Smooth muscle cell (in vitro differentiated cells): ENCODE results near the gene HIVEP2. TPM values are rescaled to one million over a fixed set of nuclear protein-coding genes. Genes with fewer than 3 reads are reported as not detected.

Source experiments
- DNase-seq: peaks from one replicate; lab custom pipeline; 2025; ENCODE audit not compliant: unreplicated experiment; lab: John Stamatoyannopoulos, UW
- H2AFZ ChIP-seq: fragments of 200-600 bp; sonication (generic); 2 replicates; pipeline ENCODE4 v1.6.0; 2016; ENCODE audit warnings: antibody characterized with exemption, low read depth, mild to moderate bottlenecking
- H3F3A ChIP-seq: fragments of 200-600 bp; sonication (generic); 2 replicates; pipeline ENCODE4 v1.6.0; 2017; ENCODE audit warnings: antibody characterized with exemption, low read depth
- H3K27ac ChIP-seq: fragments of 200-600 bp; sonication (generic); 2 replicates; pipeline ENCODE4 v1.5.1; 2016; ENCODE audit warnings: low read depth, mild to moderate bottlenecking
- H3K27me3 ChIP-seq: fragments of 200-600 bp; sonication (generic); 2 replicates; pipeline ENCODE4 v1.6.1; 2016; ENCODE audit warnings: low read depth, mild to moderate bottlenecking
- H3K36me3 ChIP-seq: fragments of 200-600 bp; sonication (generic); 2 replicates; pipeline ENCODE4 v1.5.1; 2016; ENCODE audit warnings: low read depth
- H3K4me1 ChIP-seq: fragments of 200-600 bp; sonication (generic); 2 replicates; pipeline ENCODE4 v1.5.1; 2016; ENCODE audit warnings: low read depth
- H3K4me2 ChIP-seq: fragments of 200-600 bp; sonication (generic); 2 replicates; pipeline ENCODE4 v1.6.0; 2016; ENCODE audit warnings: mild to moderate bottlenecking
- H3K4me3 ChIP-seq: fragments of 200-600 bp; sonication (generic); 2 replicates; pipeline ENCODE4 v1.5.1; 2016; ENCODE audit warnings: mild to moderate bottlenecking
- H3K79me2 ChIP-seq: fragments of 200-600 bp; sonication (generic); 2 replicates; pipeline ENCODE4 v1.6.0; 2016; ENCODE audit warnings: low read depth, mild to moderate bottlenecking
- H3K9ac ChIP-seq: fragments of 200-600 bp; sonication (generic); 2 replicates; pipeline ENCODE4 v1.6.0; 2016; ENCODE audit warnings: low read depth
- H3K9me3 ChIP-seq: fragments of 200-600 bp; sonication (generic); replicated peaks from 2 replicates; pipeline ENCODE4 v1.5.1; 2016; ENCODE audit warnings: low read depth
- H4K20me1 ChIP-seq: fragments of 200-600 bp; sonication (generic); 2 replicates; pipeline ENCODE4 v1.6.0; 2016; ENCODE audit warnings: low read depth
- WGBS: methylation state at CpG from one replicate; pipeline ENCODE4 v1.1.7; 2016; ENCODE audit warnings: low lambda C conversion rate; 5-methylcytosine and 5-hydroxymethylcytosine counted together
- polyA plus RNA-seq: library from polyadenylated mRNA; unstranded; fragments of >200 nt; fragmentation: Nextera tagmentation; extraction: Ambion mirVana; gene quantifications from 2 replicates; pipeline ENCODE4 v1.2.1, GENCODE V29; 2016
- total RNA-seq: library from RNA; depleted of rRNA; stranded (reverse); fragments of >200 nt; gene quantifications from 2 replicates; pipeline ENCODE4 v1.2.3, GENCODE V29; 2014
- TF ChIP-seq, protein P1 (sequence below): fragments of 200-600 bp; sonication (generic); IDR thresholded peaks from 2 replicates; pipeline ENCODE4 v1.5.1; 2017; ENCODE audit warnings: borderline replicate concordance, mild to moderate bottlenecking, antibody characterized with exemption; ENCODE audit not compliant: insufficient read depth, poor library complexity, severe bottlenecking

HIVEP2 gene
- total and polyA plus RNA-seq, 2 experiments from 2014 or later = 3.2 to 12.5 TPM

DNA sequence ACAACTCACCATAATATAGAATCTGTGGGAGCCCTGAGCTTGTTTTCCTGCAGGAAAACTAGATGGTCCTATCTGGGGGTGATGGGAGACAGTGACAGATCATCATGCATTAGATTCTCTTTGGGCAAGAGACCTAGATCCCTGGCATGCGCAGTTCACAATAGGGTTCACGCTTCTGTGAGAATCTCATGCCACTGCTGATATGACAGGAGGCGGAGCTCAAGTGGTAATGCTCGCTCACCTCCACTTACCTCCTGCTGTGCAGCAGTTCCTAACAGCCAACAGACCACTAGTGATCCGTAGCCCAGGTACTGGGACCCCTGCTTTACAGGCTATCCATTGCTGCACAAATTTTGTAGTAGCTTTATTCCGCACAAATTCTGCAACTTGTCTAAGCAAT is 84.5 kb downstream of the HIVEP2 start:
- Histone ChIP-seq H3K27ac (no peak overlapping the region), H3K9me3 (no peaks in the 10 kb centered on the region), H3K4me3 (no peak overlapping the region), H3K4me2 (no peak overlapping the region), H2AFZ (no peak overlapping the region), H3K9ac (no peak overlapping the region), H3K36me3 (no peaks in the 10 kb centered on the region), H4K20me1 (peaks cover 57% of the 10 kb centered on the region), H3K27me3 (no peaks in the 10 kb centered on the region), H3K4me1 (no peaks in the 10 kb centered on the region), H3F3A (no peaks in the 10 kb centered on the region), H3K79me2 (peaks cover 25% of the 10 kb centered on the region)
- TF ChIP-seq, protein P1, sequence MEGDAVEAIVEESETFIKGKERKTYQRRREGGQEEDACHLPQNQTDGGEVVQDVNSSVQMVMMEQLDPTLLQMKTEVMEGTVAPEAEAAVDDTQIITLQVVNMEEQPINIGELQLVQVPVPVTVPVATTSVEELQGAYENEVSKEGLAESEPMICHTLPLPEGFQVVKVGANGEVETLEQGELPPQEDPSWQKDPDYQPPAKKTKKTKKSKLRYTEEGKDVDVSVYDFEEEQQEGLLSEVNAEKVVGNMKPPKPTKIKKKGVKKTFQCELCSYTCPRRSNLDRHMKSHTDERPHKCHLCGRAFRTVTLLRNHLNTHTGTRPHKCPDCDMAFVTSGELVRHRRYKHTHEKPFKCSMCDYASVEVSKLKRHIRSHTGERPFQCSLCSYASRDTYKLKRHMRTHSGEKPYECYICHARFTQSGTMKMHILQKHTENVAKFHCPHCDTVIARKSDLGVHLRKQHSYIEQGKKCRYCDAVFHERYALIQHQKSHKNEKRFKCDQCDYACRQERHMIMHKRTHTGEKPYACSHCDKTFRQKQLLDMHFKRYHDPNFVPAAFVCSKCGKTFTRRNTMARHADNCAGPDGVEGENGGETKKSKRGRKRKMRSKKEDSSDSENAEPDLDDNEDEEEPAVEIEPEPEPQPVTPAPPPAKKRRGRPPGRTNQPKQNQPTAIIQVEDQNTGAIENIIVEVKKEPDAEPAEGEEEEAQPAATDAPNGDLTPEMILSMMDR = no peak
- no peak for DNase-seq
- 95% methylated on average over 6 of the region's 6 CpGs for WGBS

DNA sequence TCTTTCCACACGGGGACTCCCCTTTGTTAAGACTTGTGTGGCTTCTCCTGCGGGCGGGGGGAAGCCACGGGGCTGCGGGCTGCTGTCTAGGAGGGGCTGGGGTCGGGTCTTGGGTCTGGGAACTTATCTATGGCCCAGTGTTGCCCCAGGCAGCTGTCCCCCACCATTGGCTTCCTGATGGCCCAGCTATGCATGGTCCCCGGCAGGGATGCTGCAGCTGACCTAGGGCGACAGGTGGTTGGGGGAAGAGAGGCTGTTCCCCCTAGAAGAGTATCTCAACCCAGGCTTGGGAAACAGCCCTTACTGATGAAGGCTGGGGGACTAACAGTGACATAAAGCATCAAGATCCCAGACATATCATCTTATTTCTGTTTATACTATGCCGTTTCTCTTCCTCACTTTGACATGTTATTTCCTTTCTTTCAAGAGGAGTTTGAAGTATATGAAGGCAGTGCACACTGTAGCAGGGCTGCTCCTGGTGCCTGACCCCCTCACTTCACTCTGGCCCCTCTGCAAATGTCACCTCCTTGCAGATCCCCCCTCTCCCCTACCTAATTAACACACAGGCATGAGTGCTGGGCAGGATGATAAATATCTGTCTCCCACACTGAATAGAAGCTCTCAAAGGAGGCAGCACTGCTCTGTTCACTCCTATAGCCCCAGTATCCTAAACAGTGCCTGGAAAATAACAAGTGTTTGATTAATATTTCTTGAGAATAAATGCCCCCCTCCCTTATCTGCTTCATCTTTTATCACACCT is 87.0 kb downstream of the HIVEP2 start:
- H3K9me3 ChIP-seq = no peaks in the 10 kb centered on the region
- no peak overlapping the region for H3K9ac ChIP-seq
- peaks cover 42% of the 10 kb centered on the region for H4K20me1 ChIP-seq
- no peak for DNase-seq
- H3K4me1 ChIP-seq = peaks cover 15% of the 10 kb centered on the region
- TF ChIP-seq, protein P1 = no peak
- H2AFZ ChIP-seq = no peak overlapping the region
- H3K27ac ChIP-seq = no peak overlapping the region
- no peaks in the 10 kb centered on the region for H3K27me3 ChIP-seq
- H3K4me2 ChIP-seq = no peak overlapping the region
- WGBS = 90% methylated on average over 9 of the region's 9 CpGs
- peaks cover 17% of the 10 kb centered on the region for H3K79me2 ChIP-seq
- no peaks in the 10 kb centered on the region for H3K36me3 ChIP-seq
- no peaks in the 10 kb centered on the region for H3F3A ChIP-seq
- no peak overlapping the region for H3K4me3 ChIP-seq

DNA sequence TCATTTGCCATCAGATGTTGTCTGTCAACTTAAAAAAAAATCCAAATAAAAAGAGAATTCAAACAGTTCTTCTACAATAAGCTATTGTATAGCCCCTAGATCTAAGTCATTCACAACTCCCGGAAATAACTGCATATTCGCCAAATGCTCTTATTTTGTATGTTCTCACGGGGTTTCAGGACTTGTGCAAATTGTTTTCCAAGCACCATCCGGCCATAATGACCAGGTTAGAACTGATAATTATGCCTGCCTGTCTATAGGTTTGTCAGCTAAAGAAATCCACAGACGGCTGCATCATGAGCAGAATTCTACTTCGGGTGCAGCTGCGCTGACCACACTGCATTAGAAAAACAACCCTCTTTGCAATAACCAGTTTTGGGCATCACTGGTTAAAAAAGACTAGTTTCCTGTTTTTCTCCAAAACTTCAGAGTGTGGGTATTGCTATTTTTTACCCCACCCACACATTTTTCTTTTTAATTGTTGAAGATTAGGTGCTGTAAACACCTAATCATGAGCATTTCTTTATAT is 87.7 kb downstream of the HIVEP2 start:
- Histone ChIP-seq H3K9me3 (no peaks in the 10 kb centered on the region), H2AFZ (no peak overlapping the region), H3K27ac (no peak overlapping the region), H3K4me3 (no peak overlapping the region), H3K9ac (no peak overlapping the region), H3K27me3 (no peaks in the 10 kb centered on the region), H3K4me1 (peaks cover 15% of the 10 kb centered on the region), H3F3A (no peaks in the 10 kb centered on the region), H3K4me2 (no peak overlapping the region), H4K20me1 (peaks cover 42% of the 10 kb centered on the region), H3K36me3 (no peaks in the 10 kb centered on the region), H3K79me2 (peaks cover 17% of the 10 kb centered on the region)
- TF ChIP-seq, protein P1 = no peak
- no peak for DNase-seq
- WGBS = 84% methylated on average over 7 of the region's 7 CpGs
